ENCODE results near the gene CD300E.
"Not testable (repeated sequence)": the region's sequence is repeated elsewhere in the genome, so short reads cannot be mapped to it uniquely, and the experiment has no call there.

CD300E gene

GRCh38 chr17:74623693-74624093 is at the start of gene CD300E:
Gene CD300E (minus strand): TSS chr17:74623738. CDS start chr17:74623621, 117 bp downstream.
- DNase-seq (ENCODE audit: low spot score): no peak

GRCh38 chr17:74671031-74671771 is 47.7 kb upstream of the CD300E start:
- DNase-seq (ENCODE audit: low spot score): peak; percentile 71

GRCh38 chr17:74670329-74670728 is 46.8 kb upstream of the CD300E start:
- DNase-seq (ENCODE audit: low spot score): no peak

GRCh38 chr17:74663561-74663960 is 40.0 kb upstream of the CD300E start:
- no peak for DNase-seq (ENCODE audit: low spot score)

GRCh38 chr17:74659889-74660288 is 36.4 kb upstream of the CD300E start:
- DNase-seq (ENCODE audit: low spot score): no peak

- no peak for DNase-seq (ENCODE audit: low spot score)
Measured at GRCh38 chr17:74658620-74659019, 35.1 kb upstream of the CD300E start.

GRCh38 chr17:74654742-74655141 is 31.2 kb upstream of the CD300E start:
- DNase-seq (ENCODE audit: low spot score): no peak

GRCh38 chr17:74652020-74652419 is 28.5 kb upstream of the CD300E start:
- no peak for DNase-seq (ENCODE audit: low spot score)

GRCh38 chr17:74649909-74650308 is 26.4 kb upstream of the CD300E start:
- DNase-seq (ENCODE audit: low spot score): no peak

GRCh38 chr17:74647871-74648672 is 24.5 kb upstream of the CD300E start:
- DNase-seq (ENCODE audit: low spot score): no peak

- DNase-seq (ENCODE audit: low spot score): no peak
Measured at GRCh38 chr17:74646231-74646630, 22.7 kb upstream of the CD300E start.

- DNase-seq (ENCODE audit: low spot score): no peak
Measured at GRCh38 chr17:74645010-74645409, 21.5 kb upstream of the CD300E start.

GRCh38 chr17:74644419-74644818 is 20.9 kb upstream of the CD300E start:
- DNase-seq (ENCODE audit: low spot score): no peak

GRCh38 chr17:74643826-74644225 is 20.3 kb upstream of the CD300E start:
- DNase-seq (ENCODE audit: low spot score): no peak

GRCh38 chr17:74642995-74643394 is 19.5 kb upstream of the CD300E start:
- DNase-seq (ENCODE audit: low spot score): no peak

GRCh38 chr17:74642556-74642955 is 19.0 kb upstream of the CD300E start:
- DNase-seq (ENCODE audit: low spot score): no peak

GRCh38 chr17:74641958-74642298 is 18.4 kb upstream of the CD300E start:
- DNase-seq (ENCODE audit: low spot score): no peak

- DNase-seq (ENCODE audit: low spot score): no peak
Measured at GRCh38 chr17:74641224-74641957, 17.9 kb upstream of the CD300E start.

- DNase-seq (ENCODE audit: low spot score): no peak
Measured at GRCh38 chr17:74639704-74640151, 16.2 kb upstream of the CD300E start.

- DNase-seq (ENCODE audit: low spot score): no peak
Measured at GRCh38 chr17:74637926-74638325, 14.4 kb upstream of the CD300E start.

- DNase-seq (ENCODE audit: low spot score): no peak
Measured at GRCh38 chr17:74637265-74637664, 13.7 kb upstream of the CD300E start.

GRCh38 chr17:74636541-74637085 is 13.1 kb upstream of the CD300E start:
- not testable (repeated sequence) for DNase-seq (ENCODE audit: low spot score)
